ENCODE results near the gene MSI2.
"Not testable (repeated sequence)": the region's sequence is repeated elsewhere in the genome, so short reads cannot be mapped to it uniquely, and the experiment has no call there.

Gene MSI2

DNA sequence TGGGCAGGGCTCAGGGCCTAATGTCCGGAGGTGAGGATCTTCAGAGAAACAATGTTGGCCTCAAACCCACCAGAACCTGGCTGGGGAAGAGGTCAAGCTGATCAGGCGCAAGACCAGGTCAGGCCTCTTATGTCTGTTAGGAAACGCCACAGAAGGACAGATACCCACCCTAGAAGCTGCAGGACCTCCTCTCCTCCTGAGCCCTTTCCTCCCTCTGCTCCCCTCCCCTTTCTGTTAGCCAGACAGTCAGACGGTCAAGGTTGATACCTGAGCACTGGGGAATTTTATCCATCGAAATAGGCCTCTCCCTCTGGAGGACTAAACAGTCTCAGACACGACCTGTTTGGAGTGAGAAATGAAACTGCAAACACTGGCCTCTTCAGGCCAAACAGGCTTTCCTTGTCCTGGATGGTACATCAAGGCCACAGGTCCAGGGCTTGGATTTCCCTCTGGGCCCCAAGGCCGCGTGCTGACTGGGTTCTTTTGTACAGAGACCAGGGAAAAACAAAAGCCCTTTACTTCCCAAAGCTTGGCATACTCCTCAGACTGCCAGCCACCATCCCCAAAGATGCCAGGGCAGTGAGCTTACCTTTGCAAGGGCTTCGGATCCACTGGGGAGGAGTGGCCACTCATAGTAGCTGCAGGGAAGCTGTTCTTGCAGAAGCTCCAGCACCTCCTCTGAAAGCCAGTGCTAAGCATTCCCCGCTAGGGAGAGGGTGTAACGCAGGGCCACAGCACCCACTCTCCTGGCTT is 353.0 kb downstream of the MSI2 start:
- DNase-seq, result no peak

GRCh38 chr17:57609878-57610270 is 353.6 kb downstream of the MSI2 start:
- DNase-seq, result no peak

DNA sequence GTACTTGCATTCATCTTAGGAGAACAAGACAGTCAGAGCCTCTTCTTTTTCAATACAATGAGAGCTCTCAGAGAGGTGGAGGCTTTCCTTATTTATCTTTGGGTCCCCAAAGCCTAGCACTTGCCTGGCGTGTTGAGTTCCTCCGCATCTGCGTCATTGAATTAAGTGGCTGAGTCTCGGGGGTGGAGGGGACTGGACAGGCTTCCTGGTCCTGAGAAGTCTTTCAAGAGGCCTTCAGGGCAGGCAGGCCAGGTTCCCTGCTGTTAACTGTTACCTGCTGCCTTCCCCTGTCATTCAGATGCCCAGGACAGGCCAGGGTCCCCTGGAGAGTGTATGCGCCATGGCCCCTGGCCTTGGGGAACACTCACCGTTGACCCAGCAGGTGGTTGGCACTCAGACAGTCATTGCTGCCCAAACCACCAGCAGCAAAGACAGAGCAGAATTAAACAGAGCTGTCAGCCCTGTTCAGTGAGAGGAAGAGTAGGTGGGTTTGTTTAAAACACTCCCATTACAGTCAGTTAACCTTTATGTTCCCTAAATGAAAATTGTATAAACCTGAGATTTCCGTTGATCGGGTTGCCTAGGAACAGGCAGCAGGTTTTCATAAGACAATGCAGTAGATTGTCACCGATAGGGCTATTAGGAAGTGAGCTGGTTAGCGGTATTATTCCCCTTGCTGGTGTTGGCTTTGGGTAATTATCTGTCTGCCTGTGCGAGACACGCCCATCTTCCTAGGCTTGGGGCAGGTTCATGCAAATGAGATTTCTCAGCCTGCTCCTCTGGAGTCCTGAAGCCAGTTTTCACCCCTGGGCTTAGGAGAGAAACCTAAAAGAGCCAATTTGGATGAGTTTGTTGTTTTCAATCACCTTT is 356.1 kb downstream of the MSI2 start:
- no peak for DNase-seq

- no peak for DNase-seq
Measured at GRCh38 chr17:57614742-57615141, 358.4 kb downstream of the MSI2 start.

DNA sequence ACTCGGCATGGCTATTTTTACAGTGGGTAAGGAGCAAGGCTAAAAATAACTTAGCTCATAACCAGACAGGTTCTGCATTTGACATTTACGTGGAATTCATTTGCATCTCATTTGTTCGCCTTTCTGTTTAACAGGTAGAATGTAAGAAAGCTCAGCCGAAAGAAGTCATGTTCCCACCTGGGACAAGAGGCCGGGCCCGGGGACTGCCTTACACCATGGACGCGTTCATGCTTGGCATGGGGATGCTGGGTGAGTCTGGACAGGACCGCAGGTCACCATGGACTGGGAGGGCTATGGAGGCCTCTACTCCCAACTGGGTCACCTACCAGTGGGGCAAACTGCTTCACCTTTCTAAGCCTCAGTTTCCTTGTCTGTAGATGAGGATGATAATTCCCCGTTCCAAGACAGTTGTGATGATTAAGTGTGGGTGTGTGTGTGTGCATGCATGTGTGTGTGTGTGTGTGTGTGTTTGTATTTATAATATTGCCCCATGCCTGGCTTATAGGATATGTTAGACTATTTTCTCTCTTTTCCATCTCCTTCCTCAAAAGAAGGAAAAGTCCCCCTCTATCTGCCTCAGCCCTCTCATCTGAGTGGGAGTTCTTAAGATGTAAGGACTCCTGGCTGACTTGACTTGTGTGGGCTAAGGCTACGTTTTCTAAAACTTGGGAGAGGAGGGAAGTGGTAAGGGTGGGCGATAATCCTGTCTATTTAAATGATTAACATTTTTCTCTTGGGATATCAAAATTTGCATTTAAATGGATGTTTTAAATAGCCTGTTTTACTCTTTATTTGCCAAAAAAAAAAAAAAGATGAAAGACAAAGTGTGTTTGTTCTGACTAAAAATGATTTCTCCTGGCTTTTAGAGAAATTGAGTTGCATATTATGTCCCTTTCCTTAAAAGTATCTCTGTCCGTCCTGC is 359.8 kb downstream of the MSI2 start:
- DNase-seq, result no peak

DNA sequence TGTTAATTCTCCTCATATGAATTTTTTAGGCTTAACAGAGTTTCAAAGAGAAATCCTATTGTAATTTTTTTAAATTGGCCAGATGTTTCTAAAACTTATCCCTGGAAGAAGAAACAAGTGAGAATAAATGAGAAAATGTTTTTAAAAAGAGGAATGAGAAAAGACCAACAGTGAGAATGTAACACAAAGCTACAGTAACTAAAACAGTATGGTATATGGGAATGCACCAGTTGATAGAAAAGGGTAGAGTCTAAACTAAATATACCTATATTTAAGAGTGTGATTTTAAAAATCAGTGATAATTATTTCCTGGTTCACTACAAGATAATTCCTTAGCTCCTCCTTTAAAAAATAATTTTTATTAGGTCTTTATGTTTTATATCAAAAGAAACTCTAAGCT is 360.9 kb downstream of the MSI2 start:
- no peak for DNase-seq

DNA sequence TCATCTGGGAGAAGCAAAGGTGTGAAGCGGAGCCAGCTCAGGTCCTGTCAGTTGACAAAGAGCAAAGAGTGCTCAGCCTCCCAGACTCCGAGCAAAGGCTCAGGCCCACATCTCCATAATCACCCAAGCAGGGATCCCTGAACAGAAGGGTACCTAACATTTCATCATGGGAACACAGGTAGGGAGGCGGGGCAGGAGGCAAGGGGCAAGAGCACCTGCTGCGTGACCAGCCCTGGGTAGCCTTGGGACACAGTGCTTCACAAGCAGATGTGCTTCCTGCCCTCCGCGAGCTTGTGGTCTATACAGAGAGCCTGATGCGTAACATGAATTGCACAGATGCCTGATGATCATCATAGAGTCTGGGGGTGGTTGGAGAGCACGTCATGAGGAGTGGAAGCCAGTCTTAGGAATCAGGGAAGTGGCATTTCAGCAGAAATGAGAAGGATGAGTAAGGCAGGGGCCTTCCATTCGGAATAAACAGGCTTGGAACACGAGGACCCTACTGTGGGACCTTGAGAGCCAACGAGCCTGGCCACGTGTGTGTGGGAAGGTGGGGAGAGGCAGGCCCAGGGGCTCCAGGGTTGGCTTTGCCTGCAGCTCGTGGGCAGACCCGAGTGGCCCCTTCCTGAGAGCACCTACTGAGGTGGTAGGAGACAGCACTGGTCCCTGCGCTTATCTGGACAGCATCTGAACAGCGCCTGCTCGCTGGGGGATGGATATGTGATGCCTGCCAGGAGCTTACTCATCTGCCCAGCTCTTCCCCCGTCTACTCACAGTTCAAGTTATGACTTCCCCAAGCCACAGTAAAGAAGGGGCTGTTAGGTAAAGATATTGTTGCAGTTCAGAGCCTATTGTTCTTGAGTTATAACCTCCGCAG is 363.0 kb downstream of the MSI2 start:
- no peak for DNase-seq

DNA sequence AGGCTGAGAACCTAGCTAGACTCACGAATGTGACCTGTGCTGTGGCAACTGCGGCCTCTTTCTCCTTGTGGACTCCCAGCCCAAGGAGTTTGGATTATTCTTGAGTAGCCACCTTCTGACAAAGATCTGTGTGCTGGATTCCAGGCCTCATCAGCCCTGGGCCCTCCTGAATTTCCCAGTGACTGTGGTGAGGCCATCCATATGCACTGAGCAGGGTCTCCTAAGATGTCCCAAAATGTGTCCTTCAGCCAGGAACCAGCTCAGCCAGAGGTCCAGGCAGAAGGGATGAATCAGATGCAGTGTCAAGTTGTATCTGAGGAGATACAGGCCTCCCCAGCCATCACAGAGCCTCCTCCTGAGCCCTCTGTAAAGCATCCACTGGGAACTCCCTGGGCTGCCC is 364.3 kb downstream of the MSI2 start:
- no peak for DNase-seq

- not testable (repeated sequence) for DNase-seq
Measured at GRCh38 chr17:57621791-57622190, 365.5 kb downstream of the MSI2 start.

GRCh38 chr17:57622306-57622682 is 366.0 kb downstream of the MSI2 start:
- no peak for DNase-seq

GRCh38 chr17:57622683-57623433 is 366.5 kb downstream of the MSI2 start:
- DNase-seq, result no peak

DNA sequence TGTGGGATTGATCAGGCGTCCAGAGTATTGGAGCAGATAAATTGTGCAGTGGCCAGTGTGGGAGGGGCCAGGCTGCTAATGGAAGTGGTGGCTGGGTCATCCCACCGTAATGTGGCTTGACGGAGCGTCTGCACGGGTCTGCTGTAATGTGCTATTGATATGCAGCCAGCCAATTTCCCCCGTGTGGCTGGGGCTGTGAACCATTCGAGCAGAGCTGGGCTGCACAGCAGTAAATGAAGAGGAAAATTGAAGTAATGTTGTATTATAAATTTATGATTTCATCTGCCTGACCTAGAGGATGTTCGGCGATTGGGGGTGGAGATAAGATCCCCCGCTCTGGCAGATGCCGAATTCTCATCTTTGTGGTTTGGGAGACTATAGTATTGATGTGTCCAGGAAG is 367.3 kb downstream of the MSI2 start:
- DNase-seq, result no peak

- DNase-seq, result no peak
Measured at GRCh38 chr17:57624386-57624785, 368.1 kb downstream of the MSI2 start.

- no peak for DNase-seq
Measured at GRCh38 chr17:57625511-57625910, 369.2 kb downstream of the MSI2 start.

- no peak for DNase-seq
Measured at GRCh38 chr17:57625957-57626356, 369.6 kb downstream of the MSI2 start.

DNA sequence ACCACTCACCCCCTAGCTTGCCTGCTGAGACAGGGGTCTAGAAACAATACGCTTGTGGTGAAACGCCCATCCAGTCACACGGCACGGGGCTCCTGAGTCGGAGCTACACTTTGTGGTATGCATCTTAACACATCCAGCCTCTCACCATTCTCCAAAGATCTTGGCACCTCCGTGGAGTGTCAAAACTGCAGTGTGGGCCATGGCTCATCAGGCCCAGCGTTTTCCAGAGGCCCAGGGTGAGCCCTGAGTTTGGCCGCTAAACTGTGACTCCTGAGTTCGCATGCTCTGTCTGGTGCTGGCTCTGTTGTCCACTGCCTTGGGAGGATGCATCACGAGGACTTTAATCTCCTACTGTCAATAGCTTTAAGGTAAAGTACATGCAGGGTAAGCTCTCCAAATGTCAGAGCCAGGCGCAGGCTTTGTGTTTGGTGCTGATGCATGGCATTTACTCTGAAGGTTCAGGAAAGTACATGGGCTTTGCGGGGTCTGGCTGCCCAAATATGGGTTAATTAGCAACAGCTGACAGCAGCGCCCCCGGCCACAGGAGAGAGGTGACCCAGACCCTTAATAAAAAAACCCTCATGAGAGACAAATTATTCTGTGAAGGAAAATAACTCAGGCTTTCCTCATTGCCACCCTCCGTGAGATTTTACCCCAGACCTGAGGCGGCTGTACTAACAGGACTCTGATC is 370.3 kb downstream of the MSI2 start:
- DNase-seq, result no peak

DNA sequence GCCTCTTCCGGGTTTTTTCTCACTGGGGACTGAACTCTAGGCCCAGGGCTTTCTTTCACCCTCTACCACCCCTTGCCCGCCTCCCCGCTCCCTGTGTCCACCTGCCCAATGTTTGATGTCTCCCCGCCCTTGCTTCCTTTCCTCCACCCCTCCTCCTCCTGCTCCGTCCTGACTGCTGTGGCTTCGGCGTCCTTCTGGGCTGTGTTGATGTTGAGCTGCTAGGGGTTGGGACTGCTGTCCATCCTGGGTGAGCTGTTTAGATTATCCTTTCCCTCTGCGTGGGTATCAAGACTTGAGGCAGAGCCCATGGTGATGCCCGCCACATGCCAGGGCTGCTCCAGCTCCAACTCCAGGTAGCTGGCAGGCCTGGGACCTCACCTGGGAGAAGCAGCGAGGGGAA is 371.3 kb downstream of the MSI2 start:
- DNase-seq, result no peak

- DNase-seq, result no peak
Measured at GRCh38 chr17:57628421-57628820, 372.1 kb downstream of the MSI2 start.

DNA sequence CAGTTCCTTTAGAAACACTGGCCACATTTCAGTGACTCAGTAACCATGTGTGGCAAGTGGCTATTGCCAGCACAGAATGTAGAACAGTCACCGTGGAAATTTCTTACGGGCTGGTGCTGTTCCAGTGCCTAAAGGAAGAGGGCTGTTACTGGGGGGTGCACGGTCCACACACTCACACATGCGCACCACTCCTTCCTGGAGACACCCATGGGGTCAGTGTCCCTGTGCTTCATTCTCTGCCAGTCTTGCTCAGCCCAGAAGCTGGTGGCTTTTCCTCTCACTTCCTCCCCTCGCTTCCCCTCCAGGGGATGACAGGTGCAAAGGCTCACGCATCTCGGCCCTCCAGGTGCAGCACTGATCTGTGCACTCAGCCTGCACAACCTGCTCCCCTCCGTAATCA is 373.1 kb downstream of the MSI2 start:
- DNase-seq, result no peak

DNA sequence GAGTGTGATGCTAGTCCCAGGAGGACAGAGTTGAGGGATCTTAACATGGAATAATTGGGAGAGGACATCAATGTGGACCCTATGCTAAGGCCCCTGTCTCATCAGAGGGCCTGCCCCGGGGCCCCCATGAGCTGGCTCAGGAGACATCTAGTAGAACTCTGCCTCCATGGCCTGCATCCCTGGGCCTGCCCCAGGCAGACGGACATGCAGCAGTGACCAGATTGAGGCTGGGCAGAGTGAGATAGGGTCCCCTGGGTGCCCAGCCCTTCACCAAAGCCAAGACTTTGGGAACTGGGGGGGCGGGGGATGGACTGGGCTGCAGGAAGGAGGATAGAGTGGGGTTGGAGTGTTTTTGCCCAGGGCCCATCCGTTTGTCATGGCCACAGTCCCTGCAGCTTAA is 373.6 kb downstream of the MSI2 start:
- no peak for DNase-seq

DNA sequence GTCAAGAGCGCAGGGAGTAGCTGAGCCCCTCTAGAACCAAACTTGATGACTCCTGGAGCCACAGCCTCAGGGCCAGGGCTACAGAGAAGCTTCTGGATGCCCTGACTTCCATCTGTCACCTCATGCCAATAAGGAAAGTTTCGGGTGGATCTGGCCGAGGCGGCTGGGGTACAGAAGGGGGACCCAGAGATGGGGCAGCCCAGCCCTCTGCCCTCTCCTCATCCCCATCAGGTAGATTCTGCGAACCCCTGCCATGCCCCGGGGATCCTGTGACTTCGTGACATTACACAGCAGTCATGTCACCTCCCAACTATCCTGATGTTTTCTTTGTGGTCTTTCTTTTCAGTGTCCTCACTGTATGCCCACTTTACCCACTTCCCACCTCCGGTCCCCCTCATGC is 374.4 kb downstream of the MSI2 start:
- no peak for DNase-seq
